Neutrophil (primary cell): ENCODE results near the gene WDR81.

Experiments
- H3K27ac ChIP-seq: fragments of 200-600 bp; sonication (generic); 2 replicates; pipeline ENCODE4 v1.5.1; 2016; ENCODE audit warnings: mild to moderate bottlenecking, moderate library complexity
- H3K27me3 ChIP-seq: fragments of 200-600 bp; sonication (generic); 2 replicates; pipeline ENCODE4 v1.6.0; 2016; ENCODE audit warnings: mild to moderate bottlenecking
- H3K36me3 ChIP-seq: fragments of 200-600 bp; sonication (generic); 2 replicates; pipeline ENCODE4 v1.5.1; 2017
- H3K4me1 ChIP-seq, 2 experiments: fragments of 200-600 bp in 1 of 2; sonication (generic) in 1 of 2; 1 replicate in 1 of 2; 2 replicates in 1 of 2; pipeline versions ENCODE4 v1.5.1 to v1.6.1; 2013 to 2016; ENCODE audit warnings: low read depth in 1 of 2, low read length in 1 of 2, mild to moderate bottlenecking in 1 of 2, moderate library complexity in 1 of 2; ENCODE audit not compliant: control insufficient read depth in 1 of 2, insufficient read depth in 1 of 2
- H3K4me3 ChIP-seq, 2 experiments: fragments of 200-600 bp in 1 of 2; sonication (generic) in 1 of 2; 1 replicate in 1 of 2; 2 replicates in 1 of 2; pipeline ENCODE4 v1.5.1; 2013 to 2016; ENCODE audit warnings: low read depth in 1 of 2, low read length in 1 of 2, mild to moderate bottlenecking in 1 of 2, moderate library complexity in 1 of 2
- H3K9me3 ChIP-seq: fragments of 200-600 bp; sonication (generic); 2 replicates; pipeline ENCODE4 v1.5.1; 2016
- TF ChIP-seq, protein P1 (sequence below): fragments of 200-600 bp; sonication (generic); IDR thresholded peaks from 2 replicates; pipeline ENCODE4 v1.5.1; 2016; ENCODE audit warnings: antibody characterized with exemption

WDR81 gene

DNA sequence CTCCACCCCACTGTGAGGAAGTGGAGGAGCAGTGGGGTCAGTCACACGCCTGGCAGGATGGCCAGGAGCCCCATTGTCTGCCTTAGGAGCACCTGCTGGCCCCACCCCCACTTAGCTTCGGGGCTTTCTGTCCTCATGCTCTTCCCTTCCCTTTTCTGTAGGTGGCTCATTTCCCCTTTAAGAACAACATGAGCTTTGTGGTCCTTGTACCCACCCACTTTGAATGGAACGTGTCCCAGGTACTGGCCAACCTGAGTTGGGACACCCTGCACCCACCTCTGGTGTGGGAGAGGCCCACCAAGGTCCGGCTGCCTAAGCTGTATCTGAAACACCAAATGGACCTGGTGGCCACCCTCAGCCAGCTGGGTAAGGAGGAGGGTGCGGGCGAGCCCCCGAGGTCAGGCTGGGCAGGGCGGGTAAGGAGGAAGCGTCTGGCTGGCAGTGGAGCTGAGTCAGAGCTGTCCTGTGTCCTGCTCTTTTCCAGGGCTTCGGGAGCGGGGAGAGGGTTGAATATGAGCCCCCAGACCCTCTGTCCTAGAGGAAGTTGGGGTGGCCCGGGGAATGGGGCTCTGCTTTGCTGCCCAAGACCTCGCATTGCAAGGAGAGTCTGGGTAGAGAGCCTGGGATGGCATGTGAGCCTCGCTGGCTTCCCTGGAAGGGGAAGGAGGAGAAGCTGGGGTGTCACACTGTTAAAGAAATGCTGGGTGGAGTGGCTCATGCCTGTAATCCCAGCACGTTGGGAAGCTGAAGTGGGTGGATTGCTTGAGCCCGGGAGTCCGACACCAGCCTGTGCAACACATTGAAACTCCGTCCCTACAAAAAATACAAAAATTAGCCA is 28.1 kb downstream of the WDR81 start:
- TF ChIP-seq, protein P1, sequence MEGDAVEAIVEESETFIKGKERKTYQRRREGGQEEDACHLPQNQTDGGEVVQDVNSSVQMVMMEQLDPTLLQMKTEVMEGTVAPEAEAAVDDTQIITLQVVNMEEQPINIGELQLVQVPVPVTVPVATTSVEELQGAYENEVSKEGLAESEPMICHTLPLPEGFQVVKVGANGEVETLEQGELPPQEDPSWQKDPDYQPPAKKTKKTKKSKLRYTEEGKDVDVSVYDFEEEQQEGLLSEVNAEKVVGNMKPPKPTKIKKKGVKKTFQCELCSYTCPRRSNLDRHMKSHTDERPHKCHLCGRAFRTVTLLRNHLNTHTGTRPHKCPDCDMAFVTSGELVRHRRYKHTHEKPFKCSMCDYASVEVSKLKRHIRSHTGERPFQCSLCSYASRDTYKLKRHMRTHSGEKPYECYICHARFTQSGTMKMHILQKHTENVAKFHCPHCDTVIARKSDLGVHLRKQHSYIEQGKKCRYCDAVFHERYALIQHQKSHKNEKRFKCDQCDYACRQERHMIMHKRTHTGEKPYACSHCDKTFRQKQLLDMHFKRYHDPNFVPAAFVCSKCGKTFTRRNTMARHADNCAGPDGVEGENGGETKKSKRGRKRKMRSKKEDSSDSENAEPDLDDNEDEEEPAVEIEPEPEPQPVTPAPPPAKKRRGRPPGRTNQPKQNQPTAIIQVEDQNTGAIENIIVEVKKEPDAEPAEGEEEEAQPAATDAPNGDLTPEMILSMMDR = no peak
- H3K9me3 ChIP-seq = no peaks in the 10 kb centered on the region
- no peak overlapping the region for H3K27ac ChIP-seq
- H3K36me3 ChIP-seq = no peaks in the 10 kb centered on the region
- H3K4me1 ChIP-seq = peaks cover 5 to 6% of the 10 kb centered on the region in 2 experiments
- no peak overlapping the region for H3K4me3 ChIP-seq
- H3K27me3 ChIP-seq = no peaks in the 10 kb centered on the region

DNA sequence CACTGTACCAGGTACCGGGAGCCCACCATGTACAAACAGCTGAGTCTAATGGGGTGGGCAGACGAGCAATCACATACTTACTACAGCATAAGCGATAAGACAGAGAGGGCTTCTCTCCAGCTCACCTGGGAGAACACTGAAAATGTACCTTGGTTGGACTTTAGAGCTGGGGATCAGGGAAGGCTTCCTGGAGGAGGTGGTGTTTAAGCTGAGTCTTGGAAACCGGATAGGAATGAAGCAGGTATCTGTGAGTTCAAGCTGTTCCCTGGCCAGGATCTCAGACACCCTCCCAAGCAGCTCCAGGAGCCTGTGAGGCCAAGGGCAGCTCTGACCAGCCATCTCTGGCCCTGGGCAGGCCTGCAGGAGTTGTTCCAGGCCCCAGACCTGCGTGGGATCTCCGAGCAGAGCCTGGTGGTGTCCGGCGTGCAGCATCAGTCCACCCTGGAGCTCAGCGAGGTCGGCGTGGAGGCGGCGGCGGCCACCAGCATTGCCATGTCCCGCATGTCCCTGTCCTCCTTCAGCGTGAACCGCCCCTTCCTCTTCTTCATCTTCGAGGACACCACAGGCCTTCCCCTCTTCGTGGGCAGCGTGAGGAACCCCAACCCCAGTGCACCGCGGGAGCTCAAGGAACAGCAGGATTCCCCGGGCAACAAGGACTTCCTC is 29.4 kb downstream of the WDR81 start:
- TF ChIP-seq, protein P1 = no peak
- H3K4me3 ChIP-seq = no peak overlapping the region
- no peaks in the 10 kb centered on the region for H3K9me3 ChIP-seq
- no peaks in the 10 kb centered on the region for H3K36me3 ChIP-seq
- H3K4me1 ChIP-seq = peaks cover 5 to 9% of the 10 kb centered on the region in 2 experiments
- H3K27ac ChIP-seq = no peak overlapping the region
- H3K27me3 ChIP-seq = peaks cover 2% of the 10 kb centered on the region

DNA sequence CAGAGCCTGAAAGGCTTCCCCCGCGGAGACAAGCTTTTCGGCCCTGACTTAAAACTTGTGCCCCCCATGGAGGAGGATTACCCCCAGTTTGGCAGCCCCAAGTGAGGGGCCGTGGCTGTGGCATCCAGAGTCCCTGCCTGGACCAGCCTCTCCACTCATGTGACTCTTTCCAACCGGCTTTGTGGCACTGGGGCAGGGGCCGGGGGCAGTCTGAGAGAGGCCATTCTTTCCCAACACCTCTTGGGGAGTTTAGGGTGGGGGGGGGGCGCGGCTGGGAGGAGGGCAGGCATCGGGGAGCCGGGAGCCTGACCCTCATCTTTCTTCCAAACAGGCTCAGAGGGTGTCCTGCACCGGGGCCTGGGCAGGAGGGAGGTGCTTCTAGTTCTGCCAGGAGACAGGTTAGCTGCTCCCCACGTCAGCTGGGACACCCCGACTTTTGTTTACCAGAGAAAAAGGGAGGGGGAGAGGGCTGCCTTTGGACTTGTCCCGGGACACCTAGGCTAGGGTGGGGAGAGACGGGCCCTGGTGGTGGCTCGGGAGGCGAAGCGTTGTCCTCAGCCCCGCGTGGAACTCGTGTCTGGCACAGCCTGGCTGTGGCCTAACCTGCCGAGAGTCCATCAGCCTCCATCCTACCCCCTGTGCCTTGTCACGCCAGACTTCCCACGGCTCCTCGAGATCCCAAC is 30.1 kb downstream of the WDR81 start:
- H3K9me3 ChIP-seq = no peaks in the 10 kb centered on the region
- peaks cover 5 to 9% of the 10 kb centered on the region in 2 experiments for H3K4me1 ChIP-seq
- H3K27me3 ChIP-seq = peaks cover 7% of the 10 kb centered on the region
- H3K27ac ChIP-seq = no peak overlapping the region
- H3K4me3 ChIP-seq = no peak overlapping the region
- no peaks in the 10 kb centered on the region for H3K36me3 ChIP-seq
- TF ChIP-seq, protein P1 = no peak

DNA sequence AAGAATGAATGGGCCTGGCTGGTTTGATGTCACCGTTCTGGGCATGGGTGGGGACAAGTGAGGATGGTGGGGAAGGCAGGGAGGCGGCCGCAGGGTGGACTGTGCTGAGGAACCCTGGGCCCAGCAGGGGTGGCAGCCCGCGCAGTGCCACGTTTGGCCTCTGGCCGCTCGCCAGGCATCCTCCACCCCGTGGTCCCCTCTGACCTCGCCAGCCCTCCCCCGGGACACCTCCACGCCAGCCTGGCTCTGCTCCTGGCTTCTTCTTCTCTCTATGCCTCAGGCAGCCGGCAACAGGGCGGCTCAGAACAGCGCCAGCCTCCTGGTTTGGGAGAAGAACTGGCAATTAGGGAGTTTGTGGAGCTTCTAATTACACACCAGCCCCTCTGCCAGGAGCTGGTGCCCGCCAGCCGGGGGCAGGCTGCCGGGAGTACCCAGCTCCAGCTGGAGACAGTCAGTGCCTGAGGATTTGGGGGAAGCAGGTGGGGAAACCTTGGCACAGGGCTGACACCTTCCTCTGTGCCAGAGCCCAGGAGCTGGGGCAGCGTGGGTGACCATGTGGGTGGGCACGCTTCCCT is 30.8 kb downstream of the WDR81 start:
- no peaks in the 10 kb centered on the region for H3K36me3 ChIP-seq
- TF ChIP-seq, protein P1 = no peak
- H3K27ac ChIP-seq = no peak overlapping the region
- H3K4me3 ChIP-seq = no peak overlapping the region
- H3K27me3 ChIP-seq = peaks cover 7% of the 10 kb centered on the region
- H3K9me3 ChIP-seq = no peaks in the 10 kb centered on the region
- H3K4me1 ChIP-seq = peaks cover 5 to 9% of the 10 kb centered on the region in 2 experiments

DNA sequence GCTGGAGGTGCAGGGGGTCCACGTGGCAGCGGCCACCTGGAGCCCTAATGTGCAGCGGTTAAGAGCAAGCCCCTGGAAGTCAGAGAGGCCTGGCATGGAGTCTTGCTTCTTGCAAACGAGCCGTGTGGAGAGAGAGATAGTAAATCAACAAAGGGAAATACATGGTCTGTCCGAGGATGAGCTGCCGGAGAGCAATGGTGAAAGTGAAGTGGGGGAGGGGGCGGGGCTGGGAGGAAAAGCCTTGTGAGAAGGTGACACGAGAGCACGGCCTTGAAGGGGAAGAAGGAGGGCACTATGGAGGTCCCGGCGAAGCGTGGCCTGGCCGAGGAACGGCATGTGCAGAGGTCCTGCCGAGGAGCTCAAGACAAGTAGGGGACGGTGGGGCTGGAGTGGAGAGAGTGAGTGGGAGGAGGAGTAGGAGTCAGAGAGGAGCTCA is 31.3 kb downstream of the WDR81 start:
- H3K27me3 ChIP-seq = peaks cover 7% of the 10 kb centered on the region
- H3K4me1 ChIP-seq = peaks cover 5 to 9% of the 10 kb centered on the region in 2 experiments
- H3K4me3 ChIP-seq = no peak overlapping the region
- H3K36me3 ChIP-seq = no peaks in the 10 kb centered on the region
- TF ChIP-seq, protein P1 = no peak
- H3K9me3 ChIP-seq = no peaks in the 10 kb centered on the region
- no peak overlapping the region for H3K27ac ChIP-seq
